Neural cell (in vitro differentiated cells): ENCODE results near the gene SEPHS1. TPM values are rescaled to one million over a fixed set of nuclear protein-coding genes. Genes with fewer than 3 reads are reported as not detected.

Experiments
- H2AFZ ChIP-seq: fragments of 200-600, 300-800 bp; sonication (generic), shearing (Covaris generic); 2 replicates; pipeline ENCODE4 v1.6.0; 2014; ENCODE audit warnings: low read depth, mild to moderate bottlenecking, antibody characterized with exemption, low read length, moderate library complexity
- H3F3A ChIP-seq: fragments of 200-600 bp; shearing (Covaris generic); 2 replicates; pipeline ENCODE4 v1.6.1; 2016; ENCODE audit warnings: mild to moderate bottlenecking, moderate library complexity, mixed read lengths, antibody characterized with exemption, low read length; ENCODE audit not compliant: insufficient read depth, poor library complexity, severe bottlenecking
- H3K27ac ChIP-seq: fragments of 200-600, 300-800 bp; sonication (generic), shearing (Covaris generic); 2 replicates; pipeline ENCODE4 v1.5.1; 2014; ENCODE audit warnings: mild to moderate bottlenecking, low read length, moderate library complexity
- H3K27me3 ChIP-seq: fragments of 300-800, 200-600 bp; sonication (generic), shearing (Covaris generic); 2 replicates; pipeline ENCODE4 v1.6.0; 2014; ENCODE audit warnings: mild to moderate bottlenecking, low read depth, low read length, moderate library complexity; ENCODE audit not compliant: insufficient read depth
- H3K36me3 ChIP-seq: fragments of 300-800, 200-600 bp; sonication (generic), shearing (Covaris generic); 2 replicates; pipeline ENCODE4 v1.5.1; 2014; ENCODE audit warnings: mild to moderate bottlenecking, antibody characterized with exemption, low read length, moderate library complexity; ENCODE audit not compliant: insufficient read depth
- H3K4me2 ChIP-seq: fragments of 300-800, 200-600 bp; sonication (generic), shearing (Covaris generic); 2 replicates; pipeline ENCODE4 v1.6.0; 2014; ENCODE audit warnings: mild to moderate bottlenecking, low read length
- H3K4me3 ChIP-seq: fragments of 300-800, 200-600 bp; sonication (generic), shearing (Covaris generic); 2 replicates; pipeline ENCODE4 v1.5.1; 2014; ENCODE audit warnings: mild to moderate bottlenecking, low read length, moderate library complexity
- H3K79me2 ChIP-seq: fragments of 200-600 bp; shearing (Covaris generic); replicated peaks from 2 replicates; pipeline ENCODE4 v1.6.0; 2014; ENCODE audit warnings: mild to moderate bottlenecking, low read length, moderate library complexity; ENCODE audit not compliant: insufficient read depth
- H3K9ac ChIP-seq: fragments of 300-800, 200-600 bp; sonication (generic), shearing (Covaris generic); 2 replicates; pipeline ENCODE4 v1.6.1; 2016; ENCODE audit warnings: mild to moderate bottlenecking, low read length, mixed read lengths
- H3K9me2 ChIP-seq: fragments of 200-600 bp; shearing (Covaris generic); 2 replicates; pipeline ENCODE4 v1.6.1; 2016; ENCODE audit warnings: mild to moderate bottlenecking, low read length, mixed read lengths; ENCODE audit not compliant: insufficient read depth
- H3K9me3 ChIP-seq: fragments of 200-600, 300-800 bp; sonication (generic), shearing (Covaris generic); 2 replicates; pipeline ENCODE4 v1.6.1; 2016; ENCODE audit warnings: mild to moderate bottlenecking, mixed run types, low read length, moderate library complexity, mixed read lengths
- H4K20me1 ChIP-seq: fragments of 200-600 bp; shearing (Covaris generic); 2 replicates; pipeline ENCODE4 v1.6.1; 2016; ENCODE audit warnings: mild to moderate bottlenecking, mixed run types; ENCODE audit not compliant: insufficient read depth
- CTCF ChIP-seq: fragments of 450-650 bp; IDR thresholded peaks from 2 replicates; pipeline ENCODE4 v1.5.1; 2014; ENCODE audit warnings: antibody characterized with exemption, mild to moderate bottlenecking, moderate library complexity; ENCODE audit not compliant: poor library complexity, severe bottlenecking
- EP300 ChIP-seq: fragments of 450-650 bp; conservative IDR thresholded peaks from 2 replicates; pipeline ENCODE4 v1.6.1; 2014; ENCODE audit warnings: antibody characterized with exemption, mild to moderate bottlenecking, moderate library complexity; ENCODE audit not compliant: poor library complexity, severe bottlenecking
- EZH2 ChIP-seq: fragments of 200-600, 300-800 bp; shearing (Covaris generic), sonication (generic); IDR thresholded peaks from 2 replicates; pipeline ENCODE4 v1.6.1; 2014; ENCODE audit warnings: antibody characterized with exemption, low read length, borderline replicate concordance, mild to moderate bottlenecking; ENCODE audit not compliant: insufficient read depth, poor library complexity, severe bottlenecking
- MXI1 ChIP-seq: fragments of 450-650 bp; conservative IDR thresholded peaks from 2 replicates; pipeline ENCODE4 v1.6.1; 2014; ENCODE audit warnings: antibody characterized with exemption, mild to moderate bottlenecking; ENCODE audit not compliant: poor library complexity, severe bottlenecking
- POLR2AphosphoS5 ChIP-seq: IDR thresholded peaks from 2 replicates; pipeline ENCODE4 v1.6.1; 2012
- RAD21 ChIP-seq: fragments of 450-650 bp; conservative IDR thresholded peaks from 2 replicates; pipeline ENCODE4 v1.6.1; 2014; ENCODE audit warnings: antibody characterized with exemption, mild to moderate bottlenecking, moderate library complexity
- REST ChIP-seq: IDR thresholded peaks from 2 replicates; pipeline ENCODE4 v1.6.1; 2012; ENCODE audit warnings: borderline replicate concordance
- SMC3 ChIP-seq: fragments of 450-650 bp; conservative IDR thresholded peaks from 2 replicates; pipeline ENCODE4 v1.6.1; 2014; ENCODE audit warnings: antibody characterized with exemption, mild to moderate bottlenecking, moderate library complexity; ENCODE audit not compliant: poor library complexity
- TAF1 ChIP-seq: IDR thresholded peaks from 2 replicates; pipeline ENCODE4 v1.6.1; 2012; ENCODE audit warnings: low read depth
- polyA plus RNA-seq: library from polyadenylated mRNA; depleted of rRNA; stranded (reverse); fragments of >200 nt; gene quantifications from 2 replicates; pipeline ENCODE4 v1.2.3, GENCODE V29; 2014

Gene SEPHS1
- polyA plus RNA-seq, 1 donor from 2014 or later, result 61.0 TPM

DNA sequence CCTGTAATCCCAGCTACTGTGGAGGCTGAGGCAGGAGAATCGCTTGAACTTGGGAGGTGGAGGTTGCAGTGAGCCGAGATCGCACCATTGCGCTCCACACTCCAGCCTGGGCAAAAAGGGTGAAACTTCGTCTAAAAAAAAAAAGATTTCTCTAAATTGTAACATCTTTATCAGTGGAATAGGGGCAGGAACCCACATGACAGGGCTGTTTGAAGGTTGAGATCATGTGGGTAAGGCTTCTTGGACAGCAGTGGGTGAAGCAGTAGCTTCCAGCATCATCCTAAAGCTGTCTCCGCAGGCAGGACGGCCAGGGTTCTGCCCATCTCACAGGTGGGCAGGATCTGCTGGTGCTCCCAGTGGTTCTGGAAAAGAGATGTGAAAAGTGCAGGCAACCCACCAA, 37.9 kb upstream of the SEPHS1 start:
- no peaks in the 10 kb centered on the region for H3K9me2 ChIP-seq
- TF ChIP-seq RAD21, result no peak
- TF ChIP-seq POLR2AphosphoS5, result no peak
- TF ChIP-seq CTCF, result no peak
- no peak for TF ChIP-seq SMC3
- TF ChIP-seq EP300, result no peak
- peaks cover 10% of the 10 kb centered on the region for H3K27me3 ChIP-seq
- no peak overlapping the region for H2AFZ ChIP-seq
- H3K27ac ChIP-seq, result no peak overlapping the region
- H3K4me2 ChIP-seq, result no peak overlapping the region
- no peaks in the 10 kb centered on the region for H3K79me2 ChIP-seq
- H3K9ac ChIP-seq, result no peak overlapping the region
- H3F3A ChIP-seq, result no peaks in the 10 kb centered on the region
- H3K36me3 ChIP-seq, result no peaks in the 10 kb centered on the region
- no peak overlapping the region for H3K4me3 ChIP-seq
- no peaks in the 10 kb centered on the region for H3K9me3 ChIP-seq
- H4K20me1 ChIP-seq, result no peaks in the 10 kb centered on the region

DNA sequence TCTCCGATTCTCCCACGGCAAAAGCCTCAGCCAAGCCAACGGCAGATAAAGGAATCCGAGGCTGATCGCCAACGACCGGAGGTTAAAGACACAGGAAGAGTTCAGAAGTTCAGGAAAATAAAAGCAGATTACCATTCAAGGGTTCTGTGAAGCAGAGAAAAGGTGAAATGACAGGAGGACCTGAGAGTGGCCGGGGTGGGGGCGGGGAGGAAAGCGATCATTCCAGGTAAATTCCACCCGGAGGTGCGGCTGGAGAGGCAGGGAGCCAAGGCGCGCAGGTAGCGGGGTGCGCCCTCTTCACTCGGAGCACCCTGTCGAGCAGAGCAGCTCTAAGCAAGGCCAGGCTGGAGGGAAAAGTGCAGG, 35.3 kb upstream of the SEPHS1 start:
- peaks cover 10% of the 10 kb centered on the region for H3K27me3 ChIP-seq
- no peak overlapping the region for H3K4me2 ChIP-seq
- no peak overlapping the region for H2AFZ ChIP-seq
- H3K9ac ChIP-seq, result no peak overlapping the region
- TF ChIP-seq POLR2AphosphoS5 (no peak), EZH2 (no peak), SMC3 (no peak), RAD21 (no peak), MXI1 (no peak), REST (no peak), TAF1 (no peak), EP300 (no peak), CTCF (no peak)
- H3K79me2 ChIP-seq, result no peaks in the 10 kb centered on the region
- no peaks in the 10 kb centered on the region for H3F3A ChIP-seq
- H3K4me3 ChIP-seq, result peak overlapping the region; percentile 0
- H3K27ac ChIP-seq, result no peak overlapping the region
- no peaks in the 10 kb centered on the region for H3K9me2 ChIP-seq
- H3K9me3 ChIP-seq, result no peaks in the 10 kb centered on the region
- H4K20me1 ChIP-seq, result no peaks in the 10 kb centered on the region
- no peaks in the 10 kb centered on the region for H3K36me3 ChIP-seq
